Spinal cord (tissue), 10 donors: ENCODE measurements around the gene THSD4. TPM values are rescaled to one million over a fixed set of nuclear protein-coding genes. Genes with fewer than 3 reads are reported as not detected.

Source experiments
- DNase-seq, 6 donors: peaks; one replicate each; pipeline versions ENCODE4 v3.0.0 to v3.0.0-alpha.2; 2013 to 2015; ENCODE audit warnings: low spot score in 6 of 6, low read depth in 4 of 6
- H3K27ac ChIP-seq: one replicate; pipeline ENCODE4 v1.5.1; 2013; ENCODE audit warnings: low read depth, low read length, control low read depth
- H3K27me3 ChIP-seq: one replicate; pipeline ENCODE4 v1.6.1; 2013; ENCODE audit warnings: low read length; ENCODE audit not compliant: control insufficient read depth, insufficient read depth
- H3K36me3 ChIP-seq: one replicate; pipeline ENCODE4 v1.6.1; 2013; ENCODE audit warnings: low read length; ENCODE audit not compliant: control insufficient read depth, insufficient read depth
- H3K4me1 ChIP-seq: one replicate; pipeline ENCODE4 v1.6.1; 2013; ENCODE audit warnings: low read length; ENCODE audit not compliant: control insufficient read depth, insufficient read depth
- H3K4me3 ChIP-seq: one replicate; pipeline ENCODE4 v1.5.1; 2013; ENCODE audit warnings: low read depth, low read length, control low read depth
- H3K9me3 ChIP-seq: one replicate; pipeline ENCODE4 v1.6.1; 2013; ENCODE audit warnings: low read length; ENCODE audit not compliant: control insufficient read depth, insufficient read depth
- WGBS: methylation state at CpG from one replicate; pipeline ENCODE4 v1.1.5; 2013; ENCODE audit warnings: missing lambda C conversion rate; ENCODE audit not compliant: insufficient coverage; 5-methylcytosine and 5-hydroxymethylcytosine counted together
- polyA plus RNA-seq, 2 donors: library from polyadenylated mRNA; unstranded; fragments of 120-200 nt; gene quantifications; one replicate each; pipeline ENCODE4 v1.2.1, GENCODE V29; 2013; ENCODE audit not compliant: insufficient read length in 2 of 2
- total RNA-seq, 2 donors: library from RNA; depleted of rRNA in 1 of 2; stranded (reverse); fragments of 120-200 nt in 1 of 2; fragments of >200 nt in 1 of 2; gene quantifications; one replicate each; pipeline versions ENCODE4 v1.2.3 to v1.2.4, GENCODE V29; 2013 to 2014
- donor health status: healthy.

The THSD4 gene
- total and polyA plus RNA-seq, 4 donors = 18.2 to 127 (median 63.2) TPM

GRCh38 chr15:71448688-71449114 is 333.4 kb downstream of the THSD4 start:
- Histone ChIP-seq H3K36me3 (no peaks in the 10 kb centered on the region), H3K4me3 (no peak overlapping the region), H3K4me1 (peaks cover 8% of the 10 kb centered on the region), H3K9me3 (no peaks in the 10 kb centered on the region), H3K27me3 (no peaks in the 10 kb centered on the region), H3K27ac (no peak overlapping the region)
- DNase-seq = peak in 4 of 6 donors; percentile 73 to 93 (median 80)
- 96% methylated on average over 2 of the region's 2 CpGs for WGBS

GRCh38 chr15:71449363-71449762 is 334.1 kb downstream of the THSD4 start:
- no CpG with 5 or more reads among the region's 3 CpGs for WGBS
- H3K9me3 ChIP-seq = no peaks in the 10 kb centered on the region
- peaks cover 12% of the 10 kb centered on the region for H3K4me1 ChIP-seq
- no peak for DNase-seq
- H3K4me3 ChIP-seq = no peak overlapping the region
- no peak overlapping the region for H3K27ac ChIP-seq
- no peaks in the 10 kb centered on the region for H3K36me3 ChIP-seq
- no peaks in the 10 kb centered on the region for H3K27me3 ChIP-seq

GRCh38 chr15:71449956-71450355 is 334.7 kb downstream of the THSD4 start:
- Histone ChIP-seq H3K9me3 (no peaks in the 10 kb centered on the region), H3K27me3 (no peaks in the 10 kb centered on the region), H3K36me3 (no peaks in the 10 kb centered on the region), H3K27ac (no peak overlapping the region), H3K4me1 (peaks cover 13% of the 10 kb centered on the region), H3K4me3 (no peak overlapping the region)
- 69% methylated on average over 4 of the region's 5 CpGs for WGBS
- DNase-seq = no peak

GRCh38 chr15:71451130-71451529 is 335.9 kb downstream of the THSD4 start:
- 96% methylated on average over 3 of the region's 4 CpGs for WGBS
- H3K27ac ChIP-seq = no peak overlapping the region

GRCh38 chr15:71452893-71453292 is 337.6 kb downstream of the THSD4 start:
- no peaks in the 10 kb centered on the region for H3K36me3 ChIP-seq
- H3K27ac ChIP-seq = no peak overlapping the region
- peaks cover 13% of the 10 kb centered on the region for H3K4me1 ChIP-seq
- H3K4me3 ChIP-seq = no peak overlapping the region
- no peaks in the 10 kb centered on the region for H3K27me3 ChIP-seq
- DNase-seq = no peak
- 100% methylated on average over 2 of the region's 3 CpGs for WGBS
- no peaks in the 10 kb centered on the region for H3K9me3 ChIP-seq

More at GRCh38 chr15:71451130-71451529, 335.9 kb downstream of the THSD4 start:
- Histone ChIP-seq H3K9me3 (no peaks in the 10 kb centered on the region), H3K4me1 (peaks cover 13% of the 10 kb centered on the region), H3K36me3 (no peaks in the 10 kb centered on the region), H3K27me3 (no peaks in the 10 kb centered on the region), H3K4me3 (no peak overlapping the region)
- no peak for DNase-seq

- H3K4me3 ChIP-seq = no peak overlapping the region
- no peak overlapping the region for H3K27ac ChIP-seq
- peaks cover 10% of the 10 kb centered on the region for H3K4me1 ChIP-seq
- peak in 2 of 6 donors; percentile 54 to 69 for DNase-seq
- H3K9me3 ChIP-seq = no peaks in the 10 kb centered on the region
- H3K27me3 ChIP-seq = no peaks in the 10 kb centered on the region
- no CpG with 5 or more reads among the region's 6 CpGs for WGBS
- H3K36me3 ChIP-seq = no peaks in the 10 kb centered on the region
Observed at GRCh38 chr15:71454462-71454996, 339.3 kb downstream of the THSD4 start.

- Histone ChIP-seq H3K4me1 (peaks cover 10% of the 10 kb centered on the region), H3K27ac (no peak overlapping the region), H3K9me3 (no peaks in the 10 kb centered on the region), H3K4me3 (no peak overlapping the region), H3K36me3 (no peaks in the 10 kb centered on the region), H3K27me3 (no peaks in the 10 kb centered on the region)
- no peak for DNase-seq
- WGBS = 89% methylated on average over 2 of the region's 3 CpGs
Observed at GRCh38 chr15:71455107-71455506, 339.8 kb downstream of the THSD4 start.

GRCh38 chr15:71455878-71456277 is 340.6 kb downstream of the THSD4 start:
- no peaks in the 10 kb centered on the region for H3K36me3 ChIP-seq
- DNase-seq = no peak
- WGBS = 11% methylated on average over 1 of the region's 5 CpGs
- H3K4me3 ChIP-seq = no peak overlapping the region
- no peaks in the 10 kb centered on the region for H3K27me3 ChIP-seq
- no peak overlapping the region for H3K27ac ChIP-seq
- no peaks in the 10 kb centered on the region for H3K9me3 ChIP-seq
- peaks cover 10% of the 10 kb centered on the region for H3K4me1 ChIP-seq

- DNase-seq = no peak
- H3K27ac ChIP-seq = no peak overlapping the region
- no peaks in the 10 kb centered on the region for H3K9me3 ChIP-seq
- no peaks in the 10 kb centered on the region for H3K36me3 ChIP-seq
- H3K4me1 ChIP-seq = peaks cover 10% of the 10 kb centered on the region
- H3K4me3 ChIP-seq = no peak overlapping the region
- no peaks in the 10 kb centered on the region for H3K27me3 ChIP-seq
Observed at GRCh38 chr15:71456362-71456761, 341.1 kb downstream of the THSD4 start.

GRCh38 chr15:71456811-71457210 is 341.5 kb downstream of the THSD4 start:
- 93% methylated on average over 2 of the region's 3 CpGs for WGBS

More at GRCh38 chr15:71456811-71457210, 341.5 kb downstream of the THSD4 start:
- H3K36me3 ChIP-seq = no peaks in the 10 kb centered on the region
- no peak overlapping the region for H3K4me3 ChIP-seq
- H3K27ac ChIP-seq = no peak overlapping the region
- no peaks in the 10 kb centered on the region for H3K27me3 ChIP-seq
- H3K9me3 ChIP-seq = no peaks in the 10 kb centered on the region
- H3K4me1 ChIP-seq = peaks cover 7% of the 10 kb centered on the region
- no peak for DNase-seq
